GM21825 (cell line): Measurements from ENCODE around the gene CHRNE.
"Not testable (repeated sequence)": the region's sequence is repeated elsewhere in the genome, so short reads cannot be mapped to it uniquely, and the experiment has no call there.

Source experiments
- ATAC-seq: cut with Tn5 transposase; IDR thresholded peaks from one replicate; pipeline ENCODE4 v1.9.1; 2021; ENCODE audit warnings: mild to moderate bottlenecking, moderate library complexity; ENCODE audit not compliant: unreplicated experiment

Gene CHRNE

GRCh38 chr17:4939796-4940554 is 37.1 kb upstream of the CHRNE start, which contains the start of the genes RNF167 and SLC25A11:
TSS of gene RNF167 (plus strand) at chr17:4940268. CDS start at chr17:4940910, 642 bp downstream.
TSS of gene SLC25A11 (minus strand) at chr17:4940046. CDS start at chr17:4939910, 136 bp downstream.
- ATAC-seq: peak; percentile 64

GRCh38 chr17:4939546-4939795 is 36.6 kb upstream of the CHRNE start:
- no peak for ATAC-seq

- ATAC-seq: no peak
Observed at GRCh38 chr17:4938688-4939545, 36.0 kb upstream of the CHRNE start.

- no peak for ATAC-seq
Observed at GRCh38 chr17:4938069-4938491, 35.2 kb upstream of the CHRNE start.

GRCh38 chr17:4937553-4937952 is 34.7 kb upstream of the CHRNE start:
- no peak for ATAC-seq

- ATAC-seq: no peak
Observed at GRCh38 chr17:4936436-4936835, 33.5 kb upstream of the CHRNE start.

- ATAC-seq: no peak
Observed at GRCh38 chr17:4935650-4936049, 32.8 kb upstream of the CHRNE start.

- no peak for ATAC-seq
Observed at GRCh38 chr17:4934173-4934979, 31.5 kb upstream of the CHRNE start.

GRCh38 chr17:4933646-4934045 is 30.7 kb upstream of the CHRNE start:
- ATAC-seq: no peak

- no peak for ATAC-seq
Observed at GRCh38 chr17:4932756-4933155, 29.9 kb upstream of the CHRNE start.

GRCh38 chr17:4931963-4932362 is 29.1 kb upstream of the CHRNE start, which contains the start of gene GP1BA:
TSS of gene GP1BA (plus strand) at chr17:4932277. CDS start at chr17:4932605, 328 bp downstream.
- no peak for ATAC-seq

GRCh38 chr17:4928881-4929280 is 26.0 kb upstream of the CHRNE start:
- ATAC-seq: no peak

- not testable (repeated sequence) for ATAC-seq
Observed at GRCh38 chr17:4926577-4927335, 23.9 kb upstream of the CHRNE start.

- ATAC-seq: no peak
Observed at GRCh38 chr17:4921320-4921719, 18.4 kb upstream of the CHRNE start.

GRCh38 chr17:4920351-4921048 is 17.6 kb upstream of the CHRNE start:
- ATAC-seq: no peak

GRCh38 chr17:4919511-4920047 is 16.7 kb upstream of the CHRNE start:
- ATAC-seq: no peak

- ATAC-seq: not testable (repeated sequence)
Observed at GRCh38 chr17:4914551-4914950, 11.7 kb upstream of the CHRNE start.

GRCh38 chr17:4913994-4914393 is 11.1 kb upstream of the CHRNE start:
- no peak for ATAC-seq

GRCh38 chr17:4908711-4909496 is 6.0 kb upstream of the CHRNE start:
- ATAC-seq: no peak
